T-helper 2 cell treated with Interferon-gamma antibody and Interleukin-4, amounts not matched to agents 5 μg/mL and 100 μg/mL, for 36 hours (primary cell): ENCODE measurements around the gene BUD23.

Experiments
- DNase-seq: peaks from one replicate; pipeline ENCODE4 v3.0.0; 2021; ENCODE audit warnings: low spot score
- H3K27ac Mint-ChIP-seq: one replicate; pipeline ENCODE4 v1.8.0; 2021; ENCODE audit warnings: mild to moderate bottlenecking, mixed read lengths
- H3K27me3 Mint-ChIP-seq: one replicate; pipeline ENCODE4 v1.8.0; 2021; ENCODE audit warnings: low read depth, mixed read lengths
- H3K36me3 Mint-ChIP-seq: one replicate; pipeline ENCODE4 v1.8.0; 2021; ENCODE audit warnings: low read depth, mixed read lengths
- H3K4me1 Mint-ChIP-seq: one replicate; pipeline ENCODE4 v1.8.0; 2021; ENCODE audit warnings: low read depth, mixed read lengths
- H3K4me3 Mint-ChIP-seq: one replicate; pipeline ENCODE4 v1.8.0; 2022; ENCODE audit warnings: mild to moderate bottlenecking, moderate library complexity, mixed read lengths
- H3K9me3 Mint-ChIP-seq: one replicate; pipeline ENCODE4 v1.8.0; 2021; ENCODE audit warnings: mixed read lengths

Gene BUD23

GRCh38 chr7:73741600-73741999 is 58.2 kb downstream of the BUD23 start:
- Mint-ChIP-seq H3K27ac (no peak overlapping the region), H3K4me1 (peaks cover 5% of the 10 kb centered on the region), H3K36me3 (no peaks in the 10 kb centered on the region), H3K9me3 (no peaks in the 10 kb centered on the region), H3K4me3 (no peak overlapping the region), H3K27me3 (no peaks in the 10 kb centered on the region)
- no peak for DNase-seq

- Mint-ChIP-seq H3K27me3 (no peaks in the 10 kb centered on the region), H3K27ac (no peak overlapping the region), H3K4me3 (no peak overlapping the region), H3K4me1 (peaks cover 5% of the 10 kb centered on the region), H3K9me3 (no peaks in the 10 kb centered on the region), H3K36me3 (no peaks in the 10 kb centered on the region)
- DNase-seq = no peak
These were observed 58.9 kb downstream of the BUD23 start for GRCh38 chr7:73742338-73742752.

GRCh38 chr7:73742753-73743641 is 59.6 kb downstream of the BUD23 start:
- H3K4me3 Mint-ChIP-seq = no peak overlapping the region
- H3K9me3 Mint-ChIP-seq = no peaks in the 10 kb centered on the region
- H3K27me3 Mint-ChIP-seq = no peaks in the 10 kb centered on the region
- no peaks in the 10 kb centered on the region for H3K36me3 Mint-ChIP-seq
- no peak overlapping the region for H3K27ac Mint-ChIP-seq
- DNase-seq = no peak
- peaks cover 2% of the 10 kb centered on the region for H3K4me1 Mint-ChIP-seq

GRCh38 chr7:73746378-73746777 is 63.0 kb downstream of the BUD23 start:
- H3K27me3 Mint-ChIP-seq = peaks cover 5% of the 10 kb centered on the region
- no peaks in the 10 kb centered on the region for H3K4me1 Mint-ChIP-seq
- H3K4me3 Mint-ChIP-seq = no peak overlapping the region
- no peaks in the 10 kb centered on the region for H3K36me3 Mint-ChIP-seq
- DNase-seq = no peak
- H3K9me3 Mint-ChIP-seq = no peaks in the 10 kb centered on the region
- H3K27ac Mint-ChIP-seq = no peak overlapping the region
